Lower leg skin (tissue), 4 donors: Measurements from ENCODE around the gene TMEM164. TPM values are rescaled to one million over a fixed set of nuclear protein-coding genes. Genes with fewer than 3 reads are reported as not detected.

Source experiments
- DNase-seq, 2 donors: peaks; one replicate each; pipeline ENCODE4 v3.0.0-alpha.2; 2019; ENCODE audit warnings: low spot score in 2 of 2
- H3K4me3 ChIP-seq: fragments of 200-600 bp; sonication (generic); 2 replicates; pipeline ENCODE4 v1.5.1; 2017; ENCODE audit warnings: mild to moderate bottlenecking, low read depth; ENCODE audit not compliant: poor library complexity, severe bottlenecking
- CTCF ChIP-seq, 3 donors: fragments of 450-650 bp; IDR thresholded peaks; one replicate each; pipeline ENCODE4 v1.5.1; 2016; ENCODE audit warnings: antibody characterized with exemption in 3 of 3, mild to moderate bottlenecking in 3 of 3, moderate library complexity in 2 of 3
- POLR2A ChIP-seq, 2 donors: fragments of 450-650 bp; IDR thresholded peaks; one replicate each; pipeline ENCODE4 v1.6.1; 2016 to 2017; ENCODE audit warnings: antibody characterized with exemption in 2 of 2, mild to moderate bottlenecking in 1 of 2, moderate library complexity in 1 of 2
- WGBS, 2 donors: methylation state at CpG; one replicate each; pipeline ENCODE4 v1.1.5; 2018; 5-methylcytosine and 5-hydroxymethylcytosine counted together
- intact Hi-C: fragments of 100-400 bp; cut with DNase I; formaldehyde crosslinking; loops from one replicate; pipeline ENCODE4 v1.15.0; 2023; ENCODE audit warnings: low total_unique reads
- total RNA-seq, 4 donors: library from RNA; depleted of rRNA; stranded (reverse); fragments of >200 nt; gene quantifications; one replicate each; pipeline ENCODE4 v1.1.0, GENCODE V29; 2016

Gene TMEM164
- total RNA-seq, 4 donors from 2014 or later, result 39.4 to 73.2 (median 60.8) TPM

GRCh38 chrX:110171442-110171841, 168.5 kb downstream of the TMEM164 start:
- no peak for DNase-seq
- no peak overlapping the region for H3K4me3 ChIP-seq
- TF ChIP-seq POLR2A (IDR thresholded peaks at IDR 0.05) (no peak), CTCF (IDR thresholded peaks at IDR 0.05) (no peak)
- intact Hi-C loops, result no loop called here
- WGBS, 2 donors, result 90 to 96% methylated on average over 5 of the region's 5 CpGs

- TF ChIP-seq POLR2A (IDR thresholded peaks at IDR 0.05) (no peak), CTCF (IDR thresholded peaks at IDR 0.05) (no peak)
- intact Hi-C loops, result no loop called here
- DNase-seq, result no peak
- 80 to 98% methylated on average over 1 to 10 of the region's 10 CpGs for WGBS, 2 donors
- H3K4me3 ChIP-seq, result no peak overlapping the region
These were observed 169.3 kb downstream of the TMEM164 start for GRCh38 chrX:110172215-110172614.

- 75 to 78% methylated on average over 19 of the region's 19 CpGs for WGBS, 2 donors
- intact Hi-C loops, result no loop called here
- TF ChIP-seq CTCF (IDR thresholded peaks at IDR 0.05) (no peak), POLR2A (IDR thresholded peaks at IDR 0.05) (no peak)
- no peak for DNase-seq
- no peak overlapping the region for H3K4me3 ChIP-seq
These were observed 170.6 kb downstream of the TMEM164 start for GRCh38 chrX:110173192-110174175.

- TF ChIP-seq CTCF (IDR thresholded peaks at IDR 0.05), result no peak
- no peak for TF ChIP-seq POLR2A (IDR thresholded peaks at IDR 0.05)
- no peak for DNase-seq
- 58 to 74% methylated on average over 4 of the region's 4 CpGs for WGBS, 2 donors
- no peak overlapping the region for H3K4me3 ChIP-seq
- intact Hi-C loops, result no loop called here
These were observed 172.2 kb downstream of the TMEM164 start for GRCh38 chrX:110175146-110175545.

GRCh38 chrX:110175696-110176095, 172.8 kb downstream of the TMEM164 start:
- no peak overlapping the region for H3K4me3 ChIP-seq
- 58 to 60% methylated on average over 1 to 3 of the region's 3 CpGs for WGBS, 2 donors
- TF ChIP-seq POLR2A (IDR thresholded peaks at IDR 0.05), result no peak
- no peak for TF ChIP-seq CTCF (IDR thresholded peaks at IDR 0.05)
- DNase-seq, result no peak
- intact Hi-C loops, result no loop called here
